Bronchial epithelial cell (primary cell): ENCODE results near the gene SPAG16. TPM values are rescaled to one million over a fixed set of nuclear protein-coding genes. Genes with fewer than 3 reads are reported as not detected.
A peak's percentile ranks its signal among the peaks of the same experiment; 100 is the strongest.

ENCODE experiments used
- DNase-seq: peaks from one replicate; pipeline ENCODE4 v3.0.0-alpha.2; 2010; ENCODE audit warnings: low read depth
- FAIRE-seq: peaks from 2 replicates; lab custom pipeline; 2011; peaks lifted over from hg19 to GRCh38; lab: Jason Lieb, UNC
- H3K27me3 ChIP-seq: 2 replicates; pipeline ENCODE4 v1.5.1; 2011; ENCODE audit warnings: low read length; ENCODE audit not compliant: control insufficient read depth, insufficient read depth
- H3K36me3 ChIP-seq: 2 replicates; pipeline ENCODE4 v1.5.1; 2011; ENCODE audit warnings: low read length; ENCODE audit not compliant: control insufficient read depth, insufficient read depth
- H3K4me3 ChIP-seq: 2 replicates; pipeline ENCODE4 v1.5.1; 2011; ENCODE audit warnings: mild to moderate bottlenecking, low read depth, low read length, control low read depth
- CTCF ChIP-seq: IDR thresholded peaks from 2 replicates; pipeline ENCODE4 v1.5.1; 2011; ENCODE audit warnings: mild to moderate bottlenecking, moderate library complexity, low read length, control low read depth, inconsistent platforms; ENCODE audit not compliant: insufficient read depth, severe bottlenecking
- total RNA-seq: library from RNA; depleted of rRNA; stranded (reverse); fragments of >200 nt; gene quantifications from 2 replicates; pipeline ENCODE4 v1.2.1, GENCODE V29; 2014

Gene SPAG16
- total RNA-seq, 1 donor from 2014 or later: 10.8 TPM

GRCh38 chr2:213914510-213914909 is 630.2 kb downstream of the SPAG16 start:
- Histone ChIP-seq H3K27me3 (no peaks in the 10 kb centered on the region), H3K36me3 (no peaks in the 10 kb centered on the region), H3K4me3 (no peak overlapping the region)
- no peak for TF ChIP-seq CTCF
- DNase-seq (no peak), FAIRE-seq (no peak)

- no peak for TF ChIP-seq CTCF
- H3K36me3 ChIP-seq: no peaks in the 10 kb centered on the region
- DNase-seq (no peak), FAIRE-seq (no peak)
- no peaks in the 10 kb centered on the region for H3K27me3 ChIP-seq
- no peak overlapping the region for H3K4me3 ChIP-seq
Observed at GRCh38 chr2:213920014-213920413, 635.8 kb downstream of the SPAG16 start.

- FAIRE-seq (no peak), DNase-seq (no peak)
- Histone ChIP-seq H3K27me3 (no peaks in the 10 kb centered on the region), H3K4me3 (no peak overlapping the region), H3K36me3 (no peaks in the 10 kb centered on the region)
- TF ChIP-seq CTCF: no peak
Observed at GRCh38 chr2:213923543-213923942, 639.3 kb downstream of the SPAG16 start.

GRCh38 chr2:213934560-213934959 is 650.3 kb downstream of the SPAG16 start:
- H3K4me3 ChIP-seq: no peak overlapping the region
- no peaks in the 10 kb centered on the region for H3K27me3 ChIP-seq
- peak; percentile 30 for TF ChIP-seq CTCF
- FAIRE-seq (no peak), DNase-seq (peak; percentile 18)
- H3K36me3 ChIP-seq: no peaks in the 10 kb centered on the region

- no peak for TF ChIP-seq CTCF
- H3K27me3 ChIP-seq: no peaks in the 10 kb centered on the region
- H3K36me3 ChIP-seq: no peaks in the 10 kb centered on the region
- FAIRE-seq: no peak
- no peak overlapping the region for H3K4me3 ChIP-seq
- peak; percentile 80 for DNase-seq
Observed at GRCh38 chr2:213958086-213958485, 673.8 kb downstream of the SPAG16 start.

GRCh38 chr2:213959589-213959988 is 675.3 kb downstream of the SPAG16 start:
- DNase-seq: peak; percentile 3
- FAIRE-seq: no peak
- H3K4me3 ChIP-seq: no peak overlapping the region
- TF ChIP-seq CTCF: no peak
- no peaks in the 10 kb centered on the region for H3K27me3 ChIP-seq
- no peaks in the 10 kb centered on the region for H3K36me3 ChIP-seq
